Tibial nerve (tissue), 4 donors: ENCODE results near the gene WFIKKN2.

Source experiments
- EP300 ChIP-seq, 2 donors: sonication (generic); formaldehyde crosslinking; IDR thresholded peaks; one replicate each; pipeline ENCODE4 v1.6.1; 2017; ENCODE audit warnings: antibody characterized with exemption in 2 of 2, mild to moderate bottlenecking in 1 of 2
- POLR2A ChIP-seq, 2 donors: fragments of 450-650 bp; IDR thresholded peaks; one replicate each; pipeline ENCODE4 v1.6.1; 2017; ENCODE audit warnings: antibody characterized with exemption in 2 of 2, mild to moderate bottlenecking in 2 of 2, moderate library complexity in 2 of 2
- TF ChIP-seq, protein P1 (sequence below), 5 experiments: fragments of 200-600 bp in 3 of 5; fragments of 450-650 bp in 2 of 5; sonication (generic) in 3 of 5; IDR thresholded peaks; one replicate each; pipeline ENCODE4 v1.5.1; 2016 to 2019; ENCODE audit warnings: antibody characterized with exemption in 5 of 5, mild to moderate bottlenecking in 3 of 5, moderate library complexity in 2 of 5

DNA sequence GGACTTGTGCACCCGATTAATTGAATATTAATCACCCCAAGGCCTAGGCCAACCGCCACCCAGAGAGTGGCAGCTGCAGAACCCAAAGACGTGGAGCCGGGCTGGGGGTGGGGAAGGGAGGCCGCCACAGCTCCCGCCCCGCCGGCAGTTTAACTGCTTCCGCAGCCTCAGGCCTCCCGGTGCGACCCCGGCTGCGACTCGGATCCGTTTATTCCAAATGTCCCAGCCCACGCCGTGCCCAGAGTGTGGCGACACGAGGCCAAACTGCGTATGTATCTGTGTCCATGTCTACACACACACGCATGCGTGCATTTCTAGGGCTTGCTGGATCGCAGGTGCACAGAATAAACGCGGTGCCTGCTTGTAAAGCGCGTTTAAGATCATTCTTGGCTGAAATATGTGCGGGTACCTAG, 31.6 kb downstream of the WFIKKN2 start:
- TF ChIP-seq, protein P1, sequence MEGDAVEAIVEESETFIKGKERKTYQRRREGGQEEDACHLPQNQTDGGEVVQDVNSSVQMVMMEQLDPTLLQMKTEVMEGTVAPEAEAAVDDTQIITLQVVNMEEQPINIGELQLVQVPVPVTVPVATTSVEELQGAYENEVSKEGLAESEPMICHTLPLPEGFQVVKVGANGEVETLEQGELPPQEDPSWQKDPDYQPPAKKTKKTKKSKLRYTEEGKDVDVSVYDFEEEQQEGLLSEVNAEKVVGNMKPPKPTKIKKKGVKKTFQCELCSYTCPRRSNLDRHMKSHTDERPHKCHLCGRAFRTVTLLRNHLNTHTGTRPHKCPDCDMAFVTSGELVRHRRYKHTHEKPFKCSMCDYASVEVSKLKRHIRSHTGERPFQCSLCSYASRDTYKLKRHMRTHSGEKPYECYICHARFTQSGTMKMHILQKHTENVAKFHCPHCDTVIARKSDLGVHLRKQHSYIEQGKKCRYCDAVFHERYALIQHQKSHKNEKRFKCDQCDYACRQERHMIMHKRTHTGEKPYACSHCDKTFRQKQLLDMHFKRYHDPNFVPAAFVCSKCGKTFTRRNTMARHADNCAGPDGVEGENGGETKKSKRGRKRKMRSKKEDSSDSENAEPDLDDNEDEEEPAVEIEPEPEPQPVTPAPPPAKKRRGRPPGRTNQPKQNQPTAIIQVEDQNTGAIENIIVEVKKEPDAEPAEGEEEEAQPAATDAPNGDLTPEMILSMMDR (IDR thresholded peaks at IDR 0.05), result no peak
- TF ChIP-seq POLR2A (IDR thresholded peaks at IDR 0.05), result no peak
- no peak for TF ChIP-seq EP300 (IDR thresholded peaks at IDR 0.05)
